GM19328 (cell line): ENCODE data around the gene CTNNA3.
"Not testable (repeated sequence)": the region's sequence is repeated elsewhere in the genome, so short reads cannot be mapped to it uniquely, and the experiment has no call there.

ENCODE experiments used
- ATAC-seq: cut with Tn5 transposase; IDR thresholded peaks from one replicate; pipeline ENCODE4 v1.9.1; 2021; ENCODE audit warnings: mild to moderate bottlenecking, moderate library complexity; ENCODE audit not compliant: unreplicated experiment

CTNNA3 gene

DNA sequence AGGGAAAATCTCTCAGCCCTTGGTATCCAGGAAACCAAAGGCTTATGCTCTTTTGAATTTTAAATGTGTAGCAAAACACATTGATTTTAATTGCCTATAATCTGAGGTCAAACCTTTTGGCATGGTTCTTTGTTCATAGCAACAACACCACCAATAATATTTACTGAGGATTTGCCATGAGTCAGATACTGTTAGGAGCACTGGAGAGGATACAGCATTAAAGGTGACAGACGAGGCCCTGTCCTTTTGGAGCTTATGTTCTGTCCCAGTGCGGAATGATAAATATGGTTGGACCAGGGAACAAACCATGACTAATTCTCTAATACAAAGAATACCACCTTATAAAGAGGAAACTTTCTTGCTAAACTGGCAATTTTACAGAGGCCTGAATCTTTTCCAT is 176.6 kb downstream of the CTNNA3 start:
- ATAC-seq = no peak

GRCh38 chr10:67518756-67519155 is 177.2 kb downstream of the CTNNA3 start:
- ATAC-seq = no peak

GRCh38 chr10:67518043-67518442 is 178.0 kb downstream of the CTNNA3 start:
- ATAC-seq = no peak

- no peak for ATAC-seq
Measured at GRCh38 chr10:67506757-67507091, 189.3 kb downstream of the CTNNA3 start.

GRCh38 chr10:67506083-67506756 is 189.8 kb downstream of the CTNNA3 start:
- ATAC-seq = no peak

- no peak for ATAC-seq
Measured at GRCh38 chr10:67492317-67493019, 203.5 kb downstream of the CTNNA3 start.

- ATAC-seq = no peak
Measured at GRCh38 chr10:67487906-67488619, 207.9 kb downstream of the CTNNA3 start.

DNA sequence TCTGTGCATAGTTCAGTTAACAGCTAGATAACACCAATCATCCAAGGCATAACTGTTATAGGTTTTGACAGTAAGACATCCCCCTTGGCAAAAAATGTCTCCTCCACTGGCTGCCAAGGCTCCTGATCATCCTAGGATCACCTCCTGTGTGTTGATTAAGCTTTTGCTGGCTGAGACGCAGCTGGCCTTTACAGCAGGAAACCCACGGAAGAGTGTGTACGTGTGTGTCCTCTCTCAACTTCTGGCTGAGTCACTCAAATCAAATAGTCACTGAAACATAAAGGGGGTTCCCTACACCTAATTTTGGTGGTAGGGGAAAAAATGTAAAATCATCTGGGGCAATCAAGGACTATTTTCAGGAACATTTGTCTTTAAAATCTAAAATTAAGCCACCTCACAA is 208.8 kb downstream of the CTNNA3 start:
- no peak for ATAC-seq

DNA sequence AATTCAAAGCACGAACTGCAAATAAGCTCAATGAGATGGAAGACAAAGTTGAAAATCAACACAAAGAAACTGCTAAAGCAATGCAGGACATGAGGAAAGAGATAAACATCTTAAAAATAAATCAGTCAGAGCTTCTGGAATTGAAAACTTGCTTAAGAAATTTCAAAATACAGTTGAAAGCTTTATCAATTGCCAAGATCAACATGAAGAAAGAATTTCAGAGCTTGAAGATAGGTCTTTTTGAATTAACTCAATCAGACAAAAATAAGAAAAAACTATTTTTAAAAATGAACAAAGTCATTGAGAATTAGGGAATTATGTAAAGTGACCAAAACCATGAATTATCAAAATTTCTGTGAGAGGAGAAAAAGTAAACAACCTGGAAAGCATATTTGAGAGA is 218.1 kb downstream of the CTNNA3 start:
- no peak for ATAC-seq

DNA sequence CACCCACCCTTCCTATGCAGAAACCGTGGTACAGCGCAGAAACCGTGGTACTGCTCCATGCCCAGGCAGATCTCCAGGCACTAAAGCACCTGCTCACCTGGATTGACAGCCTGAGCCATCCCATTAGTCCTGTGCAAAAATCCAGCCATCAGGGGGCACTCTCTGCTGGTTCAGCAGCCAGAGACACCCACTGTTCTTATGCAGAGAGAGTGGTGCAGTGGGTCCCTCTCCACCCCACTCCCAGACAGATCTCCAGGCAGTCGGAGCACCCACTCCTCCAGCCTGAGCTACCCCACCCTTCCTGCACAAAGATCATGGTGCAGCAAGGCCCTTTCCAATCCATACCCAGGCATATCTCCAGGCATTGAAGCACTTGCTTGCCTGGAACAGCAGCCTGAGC is 219.8 kb downstream of the CTNNA3 start:
- no peak for ATAC-seq

DNA sequence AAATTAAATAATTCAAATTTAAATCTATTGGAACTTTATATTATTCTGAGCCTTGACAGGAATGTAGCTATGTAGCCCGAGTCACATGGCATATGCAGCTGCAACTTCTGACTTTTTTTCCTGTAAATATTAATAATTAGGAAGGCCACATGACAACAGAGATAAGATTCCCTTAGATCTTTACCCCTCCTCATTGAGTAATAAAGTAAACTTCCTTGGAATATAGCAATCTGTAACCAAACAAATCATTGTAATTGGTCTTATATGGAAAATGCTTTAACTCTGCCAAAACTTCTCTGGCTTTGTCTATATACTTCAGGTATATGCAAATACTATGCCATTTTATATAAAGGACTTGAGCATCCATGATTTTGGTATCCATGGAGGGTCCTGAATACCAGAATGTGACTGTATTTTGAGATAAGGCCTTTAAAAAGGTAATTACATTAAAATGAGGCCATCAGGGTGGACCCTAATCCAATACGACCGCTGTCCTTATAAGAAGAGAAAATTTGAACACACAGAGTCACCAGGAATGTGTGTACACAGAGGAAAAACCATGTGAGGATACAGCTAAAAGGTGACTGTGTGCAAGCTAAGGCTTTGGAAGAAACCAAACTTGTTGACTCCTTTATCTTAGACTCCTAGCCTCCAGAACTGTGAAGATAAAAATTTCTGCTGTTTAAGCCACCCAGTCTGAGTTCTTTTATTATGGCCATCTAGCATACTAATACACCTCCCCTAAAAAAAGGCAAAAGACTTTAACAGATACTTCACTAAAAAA is 222.0 kb downstream of the CTNNA3 start:
- no peak for ATAC-seq

DNA sequence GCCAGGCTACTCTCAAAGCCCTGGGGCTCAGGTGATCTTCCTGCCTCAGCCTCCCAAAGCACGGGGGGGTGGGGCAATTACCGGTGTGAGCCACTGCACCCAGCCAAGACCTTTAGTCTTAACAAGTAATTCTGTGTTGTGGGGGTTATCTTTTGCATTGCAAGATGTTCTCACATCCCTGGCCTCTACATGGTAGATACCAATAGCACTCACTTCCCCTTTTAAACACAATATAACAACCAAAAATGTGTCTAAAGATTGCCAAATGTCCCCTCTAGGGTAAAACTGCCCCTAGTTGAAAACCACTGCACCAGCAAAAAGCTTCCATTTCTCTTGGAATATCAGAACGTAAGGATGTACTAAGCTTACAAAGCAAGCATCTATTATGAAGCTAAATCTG is 225.0 kb downstream of the CTNNA3 start:
- no peak for ATAC-seq

DNA sequence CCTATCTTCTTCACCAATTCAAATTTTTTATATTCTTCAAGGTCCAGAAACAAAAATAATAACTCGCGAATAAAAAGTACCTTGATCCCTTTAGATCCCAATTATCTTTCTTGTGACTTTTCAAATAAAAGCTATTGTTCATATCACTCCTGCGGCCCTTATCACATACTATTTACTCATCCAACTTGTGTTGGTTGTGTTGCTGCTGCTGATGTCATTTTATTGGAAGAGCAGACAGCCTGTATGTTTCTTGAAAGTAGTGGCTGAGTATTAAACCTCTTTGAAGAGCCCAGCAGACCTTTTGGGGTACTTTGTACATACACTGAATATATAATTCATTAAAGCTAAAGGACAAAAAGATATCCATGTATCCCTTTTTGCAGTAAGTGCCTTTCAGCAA is 231.7 kb downstream of the CTNNA3 start:
- ATAC-seq = no peak

DNA sequence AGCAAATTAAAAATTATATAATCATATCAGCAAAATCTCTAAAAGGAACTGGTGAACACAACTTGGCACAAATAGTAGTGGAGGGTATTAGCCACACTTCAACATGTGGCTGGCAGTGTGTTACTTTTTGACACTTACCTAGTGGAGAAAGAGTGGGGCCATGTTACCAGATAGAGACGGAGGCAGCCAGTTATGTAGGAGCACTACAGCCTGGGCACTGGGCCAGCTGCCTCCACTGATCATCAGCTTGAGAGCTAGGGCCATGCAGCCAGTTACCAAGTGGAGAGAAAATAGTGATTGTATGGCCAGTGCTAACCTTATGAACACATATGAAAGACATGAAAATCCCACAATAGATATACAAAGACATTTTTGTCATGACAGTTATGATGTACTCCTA is 243.1 kb downstream of the CTNNA3 start:
- no peak for ATAC-seq

DNA sequence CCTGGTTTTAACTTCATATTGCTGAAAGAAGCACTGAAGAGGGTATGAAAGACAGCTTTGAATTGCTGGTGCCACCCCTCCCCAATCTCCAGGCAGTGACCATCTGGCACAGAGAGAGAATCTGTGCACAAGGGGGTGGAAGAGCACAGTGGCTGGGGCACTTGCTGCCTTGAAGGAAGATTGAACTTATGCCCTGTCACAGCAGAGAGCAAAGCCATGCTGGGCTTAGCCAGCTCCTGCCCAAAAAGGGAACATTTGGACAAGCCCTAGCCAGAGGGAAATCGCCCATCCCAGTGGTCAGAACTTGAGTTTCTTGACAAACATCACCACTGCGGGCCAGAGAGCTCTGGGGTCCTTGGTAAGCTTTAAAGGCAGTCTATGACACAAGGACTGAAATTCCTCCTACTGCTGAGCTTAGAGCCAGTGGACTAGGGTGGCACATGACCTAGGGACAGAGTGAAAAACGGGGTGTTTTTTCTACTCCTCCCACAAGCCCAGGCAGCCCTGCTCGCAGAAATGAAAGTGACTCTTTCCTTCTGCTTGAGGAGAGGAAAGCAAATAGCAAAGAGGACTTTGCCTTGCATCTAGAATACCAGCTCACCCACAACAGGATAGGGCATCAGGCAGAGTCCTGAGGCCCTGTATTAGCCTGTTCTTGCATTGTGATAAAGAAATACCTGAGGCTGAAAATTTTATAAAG is 257.2 kb downstream of the CTNNA3 start:
- no peak for ATAC-seq

- ATAC-seq = no peak
Measured at GRCh38 chr10:67433276-67433675, 262.7 kb downstream of the CTNNA3 start.

DNA sequence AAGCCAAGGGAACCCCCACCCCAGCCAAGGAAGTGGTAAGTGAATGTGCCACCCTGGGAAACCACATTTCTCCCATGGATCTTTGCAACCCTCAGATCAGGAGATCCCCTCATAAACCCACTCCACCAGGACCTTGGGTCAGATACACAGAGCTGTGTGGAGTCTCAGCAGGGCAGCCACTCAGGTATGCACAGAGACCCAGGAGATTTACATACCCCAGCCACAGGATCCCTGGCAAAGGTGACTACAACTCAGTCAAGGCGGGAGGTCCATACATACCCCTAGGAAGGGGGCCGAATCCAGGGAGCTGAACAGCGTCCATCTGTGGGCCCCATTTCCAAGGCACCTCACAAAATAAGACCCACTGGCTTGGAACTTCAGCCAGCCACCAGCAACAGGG is 293.4 kb downstream of the CTNNA3 start:
- no peak for ATAC-seq

DNA sequence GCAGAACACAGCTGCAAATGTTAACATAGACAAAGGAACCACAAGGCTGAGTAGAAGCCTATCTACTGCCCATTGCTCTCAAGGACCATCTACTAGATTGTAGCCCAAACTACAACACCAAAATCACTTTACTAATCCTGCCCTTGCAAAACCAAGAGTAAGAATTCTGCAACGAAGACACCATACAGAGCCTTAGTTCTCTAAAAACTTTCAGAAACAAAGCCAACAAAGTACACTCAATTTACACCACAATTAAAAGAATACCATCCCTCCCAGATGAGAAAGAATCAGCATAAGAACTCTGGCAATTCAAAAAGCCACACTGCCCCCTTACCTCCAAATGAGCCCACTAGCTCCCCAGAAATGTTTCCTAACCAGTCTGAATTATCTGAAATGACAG is 294.3 kb downstream of the CTNNA3 start:
- no peak for ATAC-seq

GRCh38 chr10:67386841-67387533 is 309.0 kb downstream of the CTNNA3 start:
- not testable (repeated sequence) for ATAC-seq

DNA sequence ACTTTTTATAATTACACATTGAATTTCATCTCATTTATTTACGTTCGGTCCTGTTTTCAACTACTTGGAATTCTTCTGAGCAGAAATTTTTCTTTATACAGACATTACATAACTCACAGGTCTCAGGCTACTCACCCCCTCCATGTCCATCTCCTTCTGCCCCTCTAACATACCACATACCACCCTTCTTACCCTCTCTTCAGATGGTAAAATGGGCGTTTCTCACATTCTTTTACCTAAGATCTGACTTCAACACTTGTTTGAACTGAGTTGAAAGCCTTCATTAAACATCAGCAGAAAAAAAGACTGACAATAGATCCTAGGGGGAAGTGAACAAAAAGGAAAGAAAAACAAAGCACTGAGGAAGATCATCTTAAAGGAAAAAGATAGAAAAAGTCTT is 309.7 kb downstream of the CTNNA3 start:
- no peak for ATAC-seq
